Uterus (tissue), 2 donors: ENCODE measurements around the gene CCNL2.

Experiments used
- CTCF ChIP-seq, 4 experiments: fragments of 200-600 bp in 2 of 4; fragments of 450-650 bp in 2 of 4; sonication (generic) in 2 of 4; IDR thresholded peaks; one replicate each; pipeline ENCODE4 v1.5.1; 2016 to 2019; ENCODE audit warnings: antibody characterized with exemption in 4 of 4, mild to moderate bottlenecking in 2 of 4, moderate library complexity in 1 of 4
- POLR2A ChIP-seq, 2 donors: fragments of 450-650 bp; IDR thresholded peaks; one replicate each; pipeline ENCODE4 v1.6.1; 2016; ENCODE audit warnings: antibody characterized with exemption in 2 of 2, mild to moderate bottlenecking in 1 of 2, moderate library complexity in 1 of 2

- no peak for TF ChIP-seq CTCF (IDR thresholded peaks at IDR 0.05)
- no peak for TF ChIP-seq POLR2A (IDR thresholded peaks at IDR 0.05)
Measured at GRCh38 chr1:1380860-1381259, 18.3 kb downstream of the CCNL2 start.
